Measurements from ENCODE around the gene TNFRSF14. TPM values are rescaled to one million over a fixed set of nuclear protein-coding genes. Genes with fewer than 3 reads are reported as not detected.

Gene TNFRSF14
- total RNA-seq, 4 donors from 2014 or later = 64.9 to 105 (median 91.1) TPM

GRCh38 chr1:2612591-2613365, 56.6 kb downstream of the TNFRSF14 start:
- 86% methylated on average over 11 of the region's 11 CpGs for WGBS, 2 donors
- peaks cover 0 to 15% (median 2%) of the 10 kb centered on the region in 4 donors for H3K4me1 ChIP-seq
- no peak for DNase-seq (ENCODE audit: low spot score in 2 of 2)
- peaks cover 0 to 3% of the 10 kb centered on the region in 2 donors for H3K27me3 ChIP-seq
- H3K27ac ChIP-seq = no peak overlapping the region
- TF ChIP-seq POLR2A (IDR thresholded peaks at IDR 0.05) = no peak
- no peaks in the 10 kb centered on the region for H3K36me3 ChIP-seq
- H3K9me3 ChIP-seq = peaks cover 0 to 42% (median 0%) of the 10 kb centered on the region in 4 donors
- H3K4me3 ChIP-seq = no peak overlapping the region

Other genes with a start within 250 kb of the TNFRSF14 start
- 10 to 100 TPM in 3 of 4 donors, 1 to 10 TPM in 1; 8.7 to 21.9 (median 16.1) TPM for gene MORN1, start 164.8 kb upstream of the TNFRSF14 start, total RNA-seq
- gene RER1, start 164.5 kb upstream of the TNFRSF14 start, total RNA-seq = 10 to 100 TPM; 56.4 to 76.8 (median 66.8) TPM
- 10 to 100 TPM; 27.6 to 44.7 (median 37.8) TPM for gene PEX10, start 143.8 kb upstream of the TNFRSF14 start, total RNA-seq
- gene PLCH2, start 80.1 kb upstream of the TNFRSF14 start, total RNA-seq = under 1 TPM; 0.21 to 0.59 (median 0.26) TPM
- 10 to 100 TPM; 14.2 to 50.0 (median 38.1) TPM for gene PANK4, start 29.8 kb upstream of the TNFRSF14 start, total RNA-seq
- under 1 TPM in 1 of 4 donors, not detected in 3; 0.87 TPM for gene HES5, start 26.1 kb upstream of the TNFRSF14 start, total RNA-seq
- gene PRXL2B, start 30.4 kb downstream of the TNFRSF14 start, total RNA-seq = 10 to 100 TPM; 14.4 to 18.0 (median 16.9) TPM
- gene MMEL1, start 76.6 kb downstream of the TNFRSF14 start, total RNA-seq = 1 to 10 TPM in 1 of 4 donors, under 1 TPM in 1, not detected in 2; 0.21 to 2.2 TPM
- 1 to 10 TPM in 2 of 4 donors, under 1 TPM in 2; 0.84 to 1.2 (median 1.0) TPM for gene TTC34, start 245.3 kb downstream of the TNFRSF14 start, total RNA-seq